GM21423 (cell line): Measurements from ENCODE around the gene CAMTA1.

Source experiments
- ATAC-seq: cut with Tn5 transposase; IDR thresholded peaks from one replicate; pipeline ENCODE4 v1.9.1; 2021; ENCODE audit warnings: mild to moderate bottlenecking, moderate library complexity; ENCODE audit not compliant: unreplicated experiment

Gene CAMTA1

DNA sequence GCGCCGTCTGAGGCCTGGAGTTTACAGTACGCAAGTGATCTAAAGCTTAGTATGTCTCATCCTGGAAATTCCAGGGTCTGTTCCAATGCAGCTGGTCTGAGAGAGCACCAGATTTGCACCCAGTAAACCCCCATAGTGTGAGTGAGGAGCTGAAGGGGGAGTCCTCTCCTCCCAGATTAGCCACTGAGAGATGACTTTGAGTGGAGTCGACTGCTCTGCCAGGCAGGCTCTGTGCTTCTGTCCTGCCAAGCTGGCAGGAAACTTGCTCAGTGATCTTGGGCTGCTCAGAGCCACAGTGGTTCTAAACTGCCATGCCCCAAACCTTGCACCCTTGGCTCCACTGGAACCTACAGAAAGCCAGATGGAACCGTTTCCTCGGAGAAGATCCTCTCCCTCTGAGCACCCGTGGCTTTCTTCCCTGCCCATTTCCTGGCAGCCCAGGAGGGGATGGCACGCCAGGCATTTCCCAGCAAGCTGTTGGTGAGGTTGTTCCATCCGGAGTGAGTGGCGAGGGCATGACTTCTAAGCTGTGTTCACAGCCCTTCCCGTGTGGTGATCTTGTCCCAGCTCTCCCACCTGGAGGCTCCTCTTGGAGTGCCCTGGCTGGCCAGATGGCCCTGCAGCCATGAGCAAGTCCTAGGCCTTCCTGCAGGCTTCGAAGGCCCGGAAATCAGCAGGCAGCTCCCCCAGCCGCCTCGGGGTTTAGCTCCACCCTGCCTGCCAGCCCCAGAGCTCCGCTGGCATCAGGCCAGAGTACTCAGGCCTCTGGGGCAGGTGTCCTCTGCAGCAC is 859.9 kb downstream of the CAMTA1 start:
- ATAC-seq: no peak

DNA sequence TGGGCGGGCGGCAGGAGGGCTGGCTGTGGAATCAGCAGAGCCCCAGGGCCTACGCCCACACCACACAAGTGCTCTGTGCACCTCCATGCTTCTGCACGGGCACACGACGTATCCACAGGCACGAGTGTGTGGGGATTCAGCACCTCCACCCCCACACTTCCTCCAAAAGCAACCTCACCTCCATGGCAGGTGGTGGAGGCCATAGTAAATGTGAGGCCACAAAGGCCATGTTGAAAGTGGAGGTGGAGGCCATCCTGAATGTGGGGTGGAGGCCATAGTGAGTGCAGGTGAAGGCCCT is 860.4 kb downstream of the CAMTA1 start:
- ATAC-seq: no peak

DNA sequence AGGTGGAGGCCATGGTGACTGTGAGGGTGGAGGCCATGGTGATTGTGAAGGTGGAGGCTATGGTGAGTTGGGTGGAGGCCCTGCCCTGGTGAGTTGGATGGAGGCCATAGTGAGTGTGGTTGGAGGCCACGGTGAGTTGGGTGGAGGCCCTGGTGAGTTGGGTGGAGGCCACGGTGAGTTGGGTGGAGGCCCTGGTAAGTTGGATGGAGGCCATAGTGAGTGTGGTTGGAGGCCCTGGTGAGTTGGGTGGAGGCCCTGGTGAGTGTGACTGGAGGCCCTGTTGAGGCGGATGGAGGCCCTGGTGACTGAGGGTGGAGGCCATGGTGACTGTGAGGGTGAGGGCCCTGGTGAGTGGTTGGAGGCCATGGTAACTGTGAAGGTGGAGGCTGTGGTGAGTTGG is 860.9 kb downstream of the CAMTA1 start:
- no peak for ATAC-seq

DNA sequence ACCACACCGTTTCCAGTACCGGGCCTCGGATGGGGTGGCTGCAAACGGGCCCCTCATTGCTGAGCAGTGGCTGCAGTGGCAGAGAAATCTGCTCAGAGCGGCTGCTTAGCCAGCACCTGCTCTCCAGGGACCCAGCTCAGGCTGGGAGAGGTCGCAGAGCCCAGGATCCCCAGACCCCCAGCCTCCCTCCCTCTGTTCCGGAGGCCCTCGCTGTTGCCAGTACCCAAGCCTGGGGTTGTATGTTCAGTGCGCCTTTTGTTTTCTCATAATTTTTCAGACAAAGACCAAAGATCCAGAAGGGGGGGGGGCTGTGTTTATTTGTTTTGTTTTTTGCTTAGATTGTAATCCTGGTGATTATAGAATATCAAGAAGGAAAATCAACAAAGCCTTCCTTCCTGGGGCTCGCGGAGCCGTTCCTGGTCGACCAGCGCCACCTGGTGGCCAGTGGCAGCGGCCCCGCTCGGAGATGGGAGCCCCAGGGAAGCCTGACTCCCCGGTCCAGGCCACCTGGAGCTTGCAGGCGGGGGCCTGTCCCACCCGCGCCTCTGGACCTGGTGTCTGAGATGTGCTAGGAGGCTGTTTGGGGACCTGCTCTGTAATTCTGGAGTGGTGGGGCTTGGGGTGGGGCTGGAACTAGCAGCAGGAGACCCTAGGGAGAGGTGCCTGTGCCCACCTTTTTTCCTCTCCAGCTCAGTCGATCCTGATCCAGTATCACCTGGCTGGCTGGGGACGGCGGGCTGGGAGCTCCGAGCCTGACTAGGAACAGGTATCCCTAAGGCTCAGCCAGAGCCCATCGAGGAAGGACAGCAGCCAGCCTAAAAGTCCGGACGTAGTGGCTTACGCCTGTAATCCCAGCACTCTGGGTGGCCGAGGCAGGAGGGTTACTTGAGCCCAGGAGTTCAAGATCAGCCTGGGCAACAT is 862.0 kb downstream of the CAMTA1 start:
- no peak for ATAC-seq

DNA sequence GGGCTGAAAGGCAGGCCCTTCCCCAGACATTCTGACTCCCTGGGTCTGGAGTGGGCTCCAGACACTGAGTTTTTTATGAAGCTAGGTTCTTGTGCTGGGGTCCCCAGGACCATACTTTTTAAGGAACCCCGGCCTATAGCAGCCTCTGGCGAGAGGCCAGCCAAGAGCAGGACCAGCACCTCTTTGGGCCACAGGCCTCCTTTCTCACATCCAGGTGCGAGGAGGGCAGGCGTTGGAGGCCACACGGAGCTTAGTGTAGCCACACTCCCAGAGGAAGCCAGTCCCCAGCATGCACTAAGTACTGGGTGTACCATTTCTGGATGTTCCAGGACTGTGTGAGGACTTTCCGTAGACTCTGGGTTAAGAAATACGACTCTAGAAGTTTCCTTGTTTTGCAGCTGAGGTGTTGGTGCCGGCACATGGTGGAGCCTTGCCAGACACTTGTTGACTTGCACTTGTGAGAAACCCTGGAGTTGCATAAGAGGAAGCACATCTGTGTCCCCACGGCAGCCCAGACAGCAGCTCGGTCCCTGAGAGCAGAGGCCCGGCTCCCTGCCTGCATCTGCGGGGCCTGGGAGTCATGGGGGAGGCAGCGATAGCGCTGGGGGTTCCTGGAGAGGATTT is 863.6 kb downstream of the CAMTA1 start:
- no peak for ATAC-seq

DNA sequence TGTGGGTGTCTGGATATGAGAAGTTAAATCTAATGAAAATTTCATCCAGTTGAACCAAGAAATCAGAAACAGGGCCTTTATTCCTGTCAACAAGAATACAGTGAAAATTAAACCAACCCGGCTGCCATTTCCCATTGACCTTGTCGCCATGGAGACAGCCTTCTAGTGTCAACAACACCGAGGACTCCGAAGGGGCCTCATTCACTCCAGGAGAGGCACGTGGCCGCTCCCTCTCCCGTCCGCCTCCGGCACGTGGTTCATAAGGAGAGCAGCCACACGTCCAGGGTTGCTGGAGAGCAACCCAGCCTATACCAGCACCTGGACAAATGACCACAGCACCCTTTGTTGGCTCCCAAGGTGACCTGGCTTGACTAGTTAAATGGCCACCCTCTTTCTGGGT is 865.5 kb downstream of the CAMTA1 start:
- ATAC-seq: no peak

DNA sequence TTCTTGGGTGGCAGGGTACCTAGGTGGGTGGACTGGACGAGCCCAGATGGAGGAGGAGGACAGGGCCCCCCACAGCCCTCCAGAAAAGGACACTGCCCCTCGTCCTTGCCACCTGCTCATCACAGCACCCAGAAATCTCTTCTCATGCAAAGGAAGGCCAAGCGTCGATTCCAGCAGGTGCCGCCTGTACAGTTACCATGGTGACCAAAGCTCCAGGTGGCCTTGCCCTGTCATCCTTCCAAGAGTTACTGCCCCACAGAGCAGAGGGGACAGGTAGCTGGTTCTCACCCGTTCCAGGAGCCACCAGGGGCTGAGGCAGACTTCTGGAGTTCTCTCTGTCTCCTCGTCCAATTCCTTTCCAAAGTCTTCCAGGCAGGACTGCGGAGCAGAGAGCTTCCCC is 865.9 kb downstream of the CAMTA1 start:
- ATAC-seq: no peak

DNA sequence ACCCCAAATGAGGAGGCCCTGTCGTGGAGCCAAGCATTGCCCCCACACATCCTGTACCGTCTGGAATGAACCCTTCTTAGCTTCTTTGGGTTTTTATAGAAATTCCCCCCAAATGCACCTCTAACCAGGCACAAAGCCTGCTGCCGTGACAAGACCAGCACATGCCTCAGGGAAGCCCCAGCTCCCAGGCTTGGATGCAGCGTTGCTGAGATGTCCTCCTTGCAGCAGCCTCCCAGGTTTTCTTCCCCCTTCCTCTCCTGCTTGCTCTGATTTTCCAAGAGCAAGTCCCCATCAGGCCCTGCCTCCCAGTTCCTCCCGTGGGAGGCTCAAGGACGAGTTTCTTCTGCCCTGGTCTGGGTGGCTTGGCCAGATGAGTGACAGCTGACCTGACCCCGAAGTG is 866.8 kb downstream of the CAMTA1 start:
- ATAC-seq: no peak

DNA sequence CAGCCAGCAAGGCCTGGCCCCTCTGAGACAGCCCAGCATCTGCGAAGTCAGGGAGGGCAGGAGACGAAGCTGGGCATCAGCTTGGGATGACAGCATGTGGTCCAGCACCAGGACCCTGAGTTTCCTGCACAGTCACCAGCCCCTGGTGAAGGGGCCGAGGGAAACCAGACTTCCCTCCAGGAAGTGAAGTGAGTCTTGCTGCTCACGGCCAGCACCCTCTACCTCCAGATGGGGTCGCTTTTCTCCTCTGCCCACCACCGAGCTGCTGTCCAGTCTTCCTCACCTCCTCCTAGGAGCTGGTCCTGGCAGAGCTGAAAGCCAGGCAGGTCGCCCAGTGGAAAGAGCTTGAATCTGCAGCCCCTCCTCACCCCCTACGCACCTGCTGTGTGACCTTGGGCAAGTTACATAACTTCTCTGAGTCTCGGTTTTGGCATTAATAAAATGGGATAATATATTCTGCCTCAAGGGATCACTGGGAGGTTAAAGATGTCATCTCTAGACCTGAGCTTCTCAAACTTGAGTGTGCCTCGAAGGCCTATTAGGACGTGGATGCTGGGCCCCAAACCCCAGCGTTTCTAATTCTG is 867.4 kb downstream of the CAMTA1 start:
- no peak for ATAC-seq

DNA sequence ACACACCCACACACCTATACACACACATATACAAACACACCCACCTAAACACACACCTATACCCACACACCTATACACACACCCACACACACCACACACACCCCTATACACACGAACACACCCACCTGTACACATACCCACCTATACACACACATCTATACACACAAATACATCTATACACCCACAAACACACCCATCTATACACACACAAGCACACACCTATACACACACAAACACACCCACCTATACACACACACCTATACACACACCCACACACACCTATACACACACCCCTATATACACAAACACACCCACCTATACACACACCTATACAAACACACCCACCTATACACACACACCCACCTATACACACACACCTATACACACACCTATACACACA is 869.5 kb downstream of the CAMTA1 start:
- ATAC-seq: no peak

DNA sequence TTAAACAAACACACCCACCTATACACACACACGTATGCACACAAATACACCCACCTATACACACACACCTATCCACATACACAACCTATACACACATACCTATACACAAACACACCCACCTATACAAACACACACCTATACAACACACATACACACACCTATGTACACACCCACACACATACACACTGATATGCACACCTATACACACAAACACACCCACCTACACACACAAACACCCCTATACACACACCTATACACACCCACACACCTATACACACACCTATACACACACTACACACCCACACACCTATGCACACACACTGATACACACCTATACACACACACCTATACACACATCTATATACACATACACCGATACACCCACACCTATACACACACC is 870.1 kb downstream of the CAMTA1 start:
- no peak for ATAC-seq

DNA sequence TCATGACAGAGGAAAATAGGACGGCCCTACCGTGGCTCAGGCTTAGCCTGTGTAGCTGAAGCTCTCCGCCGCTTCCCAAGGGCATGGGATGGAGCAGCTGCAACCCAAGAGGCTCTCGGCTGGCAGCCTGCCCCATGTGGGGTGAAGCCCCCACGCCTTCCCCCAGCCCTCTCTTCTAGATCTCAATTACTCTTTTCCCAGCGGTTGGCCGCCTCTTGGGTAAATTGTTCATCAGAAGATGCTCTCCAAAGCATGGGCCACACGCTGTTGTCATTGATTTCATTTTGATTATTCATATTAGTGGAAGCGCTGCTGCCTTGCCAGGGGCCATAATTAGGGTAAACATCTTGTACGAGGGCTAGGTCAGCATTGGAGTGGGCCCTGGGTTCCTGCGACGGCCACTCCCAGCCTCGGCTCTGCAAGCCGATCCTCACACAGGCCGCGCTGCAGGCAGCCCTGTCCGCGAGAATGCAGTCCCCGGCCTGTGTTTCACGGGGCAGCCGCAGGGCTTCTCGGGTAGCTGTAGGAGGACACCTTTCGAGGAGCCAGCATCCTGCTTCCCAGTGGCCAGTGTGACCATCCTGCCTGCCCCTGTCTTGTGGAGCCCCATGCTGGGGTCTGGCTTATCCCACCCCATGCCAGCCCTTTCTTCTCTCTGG is 871.4 kb downstream of the CAMTA1 start:
- no peak for ATAC-seq

DNA sequence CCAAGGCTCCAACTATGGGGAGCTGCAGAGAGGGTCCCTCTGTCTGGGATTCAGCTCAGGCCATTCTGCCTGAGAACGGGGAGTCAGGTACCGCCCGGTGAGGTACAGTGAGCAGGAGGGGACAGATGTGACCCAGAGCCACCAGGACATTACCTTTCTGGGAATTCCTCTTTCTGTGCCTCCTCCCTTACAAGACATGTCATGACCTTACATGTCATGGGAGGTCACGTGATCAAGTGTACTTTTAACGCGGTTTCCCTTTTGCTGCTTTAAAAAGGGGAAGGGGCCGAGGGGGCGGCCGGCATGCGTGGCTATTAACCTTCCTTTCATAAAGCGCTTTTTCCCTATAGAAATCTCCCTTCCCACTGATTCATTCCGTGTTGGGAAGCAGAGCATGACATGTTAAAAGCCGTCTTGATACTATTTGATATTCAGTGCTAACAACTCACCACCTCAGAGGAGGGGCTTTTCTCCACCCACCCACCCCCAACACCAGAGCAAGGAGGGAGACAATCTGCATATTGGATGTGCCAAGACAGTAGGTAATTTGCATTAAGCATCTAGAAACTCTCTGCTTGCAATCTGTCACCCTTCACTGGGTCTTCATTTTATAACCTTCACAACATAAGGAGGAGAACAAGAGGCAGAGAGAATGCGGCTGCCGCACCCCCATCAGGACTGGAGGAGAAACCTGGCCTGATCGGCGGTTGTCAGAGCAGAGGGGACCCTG is 872.2 kb downstream of the CAMTA1 start:
- no peak for ATAC-seq

DNA sequence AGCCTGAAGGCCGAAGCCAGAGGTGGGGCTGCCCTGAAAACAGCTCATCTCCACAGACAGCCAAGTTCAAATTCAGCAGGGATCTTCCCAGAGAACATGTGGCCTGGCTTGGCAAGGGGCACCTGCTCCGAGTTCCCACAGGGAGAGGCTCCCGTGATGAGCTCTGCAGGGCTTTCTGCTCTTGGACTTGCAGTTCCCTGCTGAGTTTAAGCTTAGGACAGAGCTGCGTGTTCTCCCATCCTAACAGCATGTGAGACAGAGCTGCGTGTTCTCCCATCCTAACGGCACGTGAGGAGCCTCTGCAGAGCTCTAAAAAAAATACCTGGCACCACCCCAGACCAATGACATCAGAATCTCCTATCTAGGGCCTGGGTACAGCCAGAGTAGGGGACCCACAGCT is 872.8 kb downstream of the CAMTA1 start:
- ATAC-seq: no peak

DNA sequence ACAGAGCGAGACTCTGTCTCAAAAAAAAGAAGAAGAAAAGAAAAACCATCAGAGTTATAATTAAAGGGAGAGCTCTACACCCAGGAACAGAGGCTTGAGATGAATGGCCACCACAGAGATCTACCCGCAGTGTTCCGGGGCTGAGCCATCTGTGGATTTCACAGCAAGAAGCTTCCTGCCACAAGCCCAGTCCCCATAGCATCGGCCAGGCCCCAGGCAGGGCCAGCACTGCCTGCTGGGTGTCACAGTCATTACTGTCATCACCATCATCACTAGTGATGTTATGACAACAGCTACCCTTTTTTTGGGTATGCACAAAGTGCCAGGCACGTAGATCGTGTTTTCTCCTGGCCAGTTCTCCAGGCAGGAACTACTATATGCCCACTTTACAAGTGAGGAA is 874.3 kb downstream of the CAMTA1 start:
- ATAC-seq: no peak

DNA sequence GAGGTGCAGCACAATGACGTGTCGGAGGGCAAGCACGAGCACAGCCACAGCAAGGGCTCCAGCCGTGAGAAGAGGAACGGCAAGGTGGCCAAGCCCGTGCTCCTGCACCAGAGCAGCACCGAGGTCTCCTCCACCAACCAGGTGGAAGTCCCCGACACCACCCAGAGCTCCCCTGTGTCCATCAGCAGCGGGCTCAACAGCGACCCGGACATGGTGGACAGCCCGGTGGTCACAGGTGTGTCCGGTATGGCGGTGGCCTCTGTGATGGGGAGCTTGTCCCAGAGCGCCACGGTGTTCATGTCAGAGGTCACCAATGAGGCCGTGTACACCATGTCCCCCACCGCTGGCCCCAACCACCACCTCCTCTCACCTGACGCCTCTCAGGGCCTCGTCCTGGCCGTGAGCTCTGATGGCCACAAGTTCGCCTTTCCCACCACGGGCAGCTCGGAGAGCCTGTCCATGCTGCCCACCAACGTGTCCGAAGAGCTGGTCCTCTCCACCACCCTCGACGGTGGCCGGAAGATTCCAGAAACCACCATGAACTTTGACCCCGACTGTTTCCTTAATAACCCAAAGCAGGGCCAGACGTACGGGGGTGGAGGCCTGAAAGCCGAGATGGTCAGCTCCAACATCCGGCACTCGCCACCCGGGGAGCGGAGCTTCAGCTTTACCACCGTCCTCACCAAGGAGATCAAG is 878.3 kb downstream of the CAMTA1 start:
- ATAC-seq: no peak

DNA sequence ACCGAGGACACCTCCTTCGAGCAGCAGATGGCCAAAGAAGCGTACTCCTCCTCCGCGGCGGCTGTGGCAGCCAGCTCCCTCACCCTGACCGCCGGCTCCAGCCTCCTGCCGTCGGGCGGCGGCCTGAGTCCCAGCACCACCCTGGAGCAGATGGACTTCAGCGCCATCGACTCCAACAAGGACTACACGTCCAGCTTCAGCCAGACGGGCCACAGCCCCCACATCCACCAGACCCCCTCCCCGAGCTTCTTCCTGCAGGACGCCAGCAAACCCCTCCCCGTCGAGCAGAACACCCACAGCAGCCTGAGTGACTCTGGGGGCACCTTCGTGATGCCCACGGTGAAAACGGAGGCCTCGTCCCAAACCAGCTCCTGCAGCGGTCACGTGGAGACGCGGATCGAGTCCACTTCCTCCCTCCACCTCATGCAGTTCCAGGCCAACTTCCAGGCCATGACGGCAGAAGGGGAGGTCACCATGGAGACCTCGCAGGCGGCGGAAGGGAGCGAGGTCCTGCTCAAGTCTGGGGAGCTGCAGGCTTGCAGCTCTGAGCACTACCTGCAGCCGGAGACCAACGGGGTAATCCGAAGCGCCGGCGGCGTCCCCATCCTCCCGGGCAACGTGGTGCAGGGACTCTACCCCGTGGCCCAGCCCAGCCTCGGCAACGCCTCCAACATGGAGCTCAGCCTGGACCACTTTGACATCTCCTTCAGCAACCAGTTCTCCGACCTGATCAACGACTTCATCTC is 879.1 kb downstream of the CAMTA1 start:
- no peak for ATAC-seq

DNA sequence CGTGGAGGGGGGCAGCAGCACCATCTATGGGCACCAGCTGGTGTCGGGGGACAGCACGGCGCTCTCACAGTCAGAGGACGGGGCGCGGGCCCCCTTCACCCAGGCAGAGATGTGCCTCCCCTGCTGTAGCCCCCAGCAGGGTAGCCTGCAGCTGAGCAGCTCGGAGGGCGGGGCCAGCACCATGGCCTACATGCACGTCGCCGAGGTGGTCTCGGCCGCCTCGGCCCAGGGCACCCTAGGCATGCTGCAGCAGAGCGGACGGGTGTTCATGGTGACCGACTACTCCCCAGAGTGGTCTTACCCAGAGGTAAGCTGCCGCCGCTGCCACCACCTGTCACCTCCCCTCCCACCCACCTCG is 879.6 kb downstream of the CAMTA1 start:
- ATAC-seq: no peak

DNA sequence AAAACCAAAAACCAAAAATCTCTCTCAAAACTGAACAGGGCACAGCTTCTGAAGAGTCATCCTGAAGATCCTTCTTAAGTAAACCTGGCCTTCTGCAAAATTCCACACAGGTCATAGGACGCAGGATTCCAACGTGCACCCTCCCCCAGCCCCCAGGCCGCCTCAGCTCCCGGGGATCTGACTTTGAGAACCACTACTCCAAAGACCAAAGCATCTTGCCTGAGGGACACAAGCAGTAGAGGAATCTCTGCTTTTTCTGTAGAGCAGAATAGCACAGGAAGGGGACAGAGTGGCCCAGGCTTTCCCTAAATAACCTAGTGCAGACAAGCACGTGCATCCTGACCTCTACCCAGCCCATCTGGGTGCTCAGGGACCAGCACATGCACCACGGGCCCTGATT is 881.0 kb downstream of the CAMTA1 start:
- ATAC-seq: no peak
